Glomerular visceral epithelial cell (primary cell): Measurements from ENCODE around the gene COL23A1.
"Not testable (repeated sequence)": the region's sequence is repeated elsewhere in the genome, so short reads cannot be mapped to it uniquely, and the experiment has no call there.

Experiments
- DNase-seq: peaks from one replicate; pipeline ENCODE4 v3.0.0-alpha.2; 2016; ENCODE audit errors: extremely low spot score

The COL23A1 gene

DNA sequence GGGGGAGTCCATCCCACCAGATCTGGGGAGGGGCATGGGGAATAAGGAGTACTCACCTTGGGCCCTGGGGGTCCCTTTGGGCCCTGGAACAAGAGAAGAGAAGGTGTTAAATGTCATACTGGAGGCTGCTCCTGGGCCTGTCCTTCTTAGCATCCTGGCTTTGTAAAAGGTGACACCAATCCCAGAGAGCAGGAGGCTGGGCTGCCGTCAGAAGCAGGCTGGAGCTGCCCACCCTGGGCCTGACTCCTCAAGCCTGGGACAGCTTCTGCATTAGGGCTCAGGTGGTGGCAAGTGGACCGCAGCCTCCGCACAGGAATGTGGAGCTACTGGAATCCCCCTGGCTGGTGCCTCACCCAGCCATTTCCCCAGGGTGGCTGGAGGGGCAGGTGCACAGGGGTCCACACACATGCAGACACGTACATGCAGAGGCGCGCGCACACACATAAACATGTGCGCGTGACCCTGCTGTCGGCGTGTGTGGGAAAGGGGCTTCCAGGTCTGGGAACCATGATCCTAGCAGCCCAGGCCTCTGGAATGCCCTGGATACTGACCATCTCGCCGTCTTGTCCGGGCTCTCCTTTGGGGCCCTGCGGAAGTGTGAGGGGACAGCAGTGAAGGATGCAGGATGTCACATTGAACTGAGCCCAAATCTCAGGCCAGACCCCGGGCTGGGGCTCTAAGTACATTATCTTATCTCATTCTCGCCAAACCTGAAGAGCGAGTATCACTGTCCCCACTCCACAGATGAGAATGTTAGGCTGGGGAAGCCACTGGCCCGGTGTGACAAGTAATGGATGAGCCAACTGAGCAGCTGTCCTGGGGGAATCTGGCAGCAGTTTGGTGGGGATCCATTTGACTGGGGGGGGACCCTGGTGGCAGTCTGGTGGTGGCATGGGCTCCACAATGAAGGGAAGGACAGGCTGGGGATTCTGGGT is 328.3 kb downstream of the COL23A1 start:
- DNase-seq, result no peak

DNA sequence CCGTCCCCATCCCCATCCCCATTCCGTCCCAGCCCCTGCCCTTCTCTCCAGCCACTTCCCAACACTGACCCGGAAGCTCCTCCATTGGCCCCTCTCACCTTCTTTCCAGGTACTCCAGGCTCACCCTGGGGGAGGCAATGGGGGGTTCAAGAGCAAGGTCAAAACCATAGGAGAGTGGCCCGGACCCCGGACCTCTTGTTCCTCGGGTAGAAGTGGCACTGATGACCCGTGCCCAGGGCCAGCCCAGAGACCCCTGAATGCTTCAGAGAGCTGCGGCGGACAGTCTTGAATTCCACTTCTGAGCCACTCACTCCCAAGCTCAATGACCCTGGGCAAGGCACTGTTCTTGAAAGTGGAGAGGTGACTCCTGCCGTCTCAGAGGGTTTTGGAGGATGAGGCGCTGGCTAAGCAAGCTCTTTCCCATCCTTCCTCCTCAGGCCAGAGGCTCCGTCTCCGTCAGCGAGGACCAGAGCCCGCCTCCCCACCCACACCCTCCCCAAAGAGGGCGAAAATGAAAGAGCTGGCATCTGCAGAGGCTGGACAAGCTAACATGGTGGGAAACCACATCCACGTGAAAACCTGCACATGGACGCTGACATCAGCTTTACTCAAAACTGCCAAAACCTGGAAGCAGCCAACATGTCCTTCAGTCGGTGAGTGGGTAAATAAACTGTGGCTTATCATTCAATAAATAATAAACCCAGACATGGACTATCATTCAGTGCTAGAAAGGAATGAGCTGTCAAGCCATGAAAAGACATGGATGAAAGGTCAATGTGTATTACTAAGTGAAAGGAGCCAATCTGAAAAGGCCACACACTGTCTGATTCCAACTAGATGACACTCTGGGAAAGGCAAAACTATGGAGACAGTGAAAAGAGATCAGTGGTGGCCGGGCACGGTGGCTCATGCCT is 330.3 kb downstream of the COL23A1 start:
- no peak for DNase-seq

DNA sequence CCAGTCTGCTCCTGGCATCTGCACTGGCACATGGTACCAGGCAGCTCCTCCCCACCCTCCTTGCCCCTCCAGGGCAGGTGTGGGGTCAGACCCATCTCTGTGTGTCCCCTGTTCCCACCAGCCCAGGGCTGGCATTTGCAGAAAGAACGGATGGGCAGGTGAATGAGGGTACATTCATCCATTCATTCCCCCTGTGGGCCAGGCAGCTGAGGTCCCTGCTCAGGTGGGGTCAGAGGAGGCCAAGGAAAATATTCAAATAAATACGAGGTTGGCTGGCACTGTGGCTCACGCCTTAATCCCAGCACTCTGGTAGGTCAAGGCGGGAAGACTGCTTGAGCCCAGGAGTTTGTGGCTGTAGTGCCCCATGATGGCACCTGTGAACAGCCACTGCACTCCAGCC is 332.5 kb downstream of the COL23A1 start:
- no peak for DNase-seq

DNA sequence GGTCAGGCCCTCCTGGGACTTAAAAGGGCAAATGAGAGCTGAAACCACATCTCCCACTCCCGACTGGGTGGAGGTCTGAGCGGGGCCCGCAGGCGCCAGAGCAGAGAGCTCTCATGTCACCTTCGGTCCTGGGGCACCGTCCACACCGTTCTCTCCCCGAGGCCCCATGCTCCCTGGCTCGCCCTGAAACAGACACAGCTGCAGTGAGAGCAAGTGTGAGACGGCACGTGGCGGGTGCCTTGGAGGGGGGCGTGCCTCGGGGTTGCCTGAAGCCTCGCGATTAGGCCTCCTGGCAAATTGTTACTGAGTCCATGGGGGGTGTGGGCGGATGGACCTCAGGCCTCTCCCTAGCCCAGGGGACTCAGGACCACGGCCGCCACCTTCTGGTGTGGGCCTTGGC is 333.4 kb downstream of the COL23A1 start:
- DNase-seq, result no peak

DNA sequence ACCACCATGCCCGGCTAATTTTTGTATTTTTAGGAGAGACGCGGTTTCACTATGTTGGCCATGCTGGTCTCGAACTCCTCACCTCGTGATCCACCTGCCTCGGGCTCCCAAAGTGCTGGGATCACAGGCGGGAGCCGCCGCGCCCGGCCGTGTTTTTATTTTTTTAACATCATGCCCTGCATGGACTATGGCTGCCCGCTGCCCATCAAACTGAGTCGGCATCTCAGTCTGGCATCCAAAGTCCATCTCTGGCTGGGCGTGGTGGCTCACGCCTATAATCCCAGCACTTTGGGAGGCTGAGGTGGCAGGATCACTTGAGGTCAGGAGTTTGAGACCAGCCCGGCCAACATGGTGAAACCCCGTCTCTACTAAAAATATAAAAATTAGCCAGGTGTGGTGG is 336.6 kb downstream of the COL23A1 start:
- DNase-seq, result not testable (repeated sequence)

DNA sequence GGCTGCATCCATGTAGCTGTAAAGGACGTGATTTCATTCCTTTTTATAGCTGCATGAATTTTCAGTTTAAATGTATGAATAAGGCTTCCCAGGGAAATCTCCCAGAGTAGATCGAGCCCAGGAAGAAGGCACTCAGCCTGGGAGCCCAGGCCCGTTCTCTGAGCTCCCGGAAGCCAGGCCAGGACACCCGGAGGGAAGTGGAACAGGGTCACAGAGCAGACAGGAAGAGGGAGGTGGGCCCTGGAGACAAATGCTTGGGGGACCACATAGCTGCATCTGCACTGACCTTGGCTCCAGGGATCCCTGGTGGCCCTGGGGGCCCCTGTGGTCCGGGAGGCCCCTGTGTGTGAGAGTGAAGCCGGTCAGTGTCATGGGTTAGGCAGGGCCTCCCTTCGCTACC is 337.9 kb downstream of the COL23A1 start:
- no peak for DNase-seq

DNA sequence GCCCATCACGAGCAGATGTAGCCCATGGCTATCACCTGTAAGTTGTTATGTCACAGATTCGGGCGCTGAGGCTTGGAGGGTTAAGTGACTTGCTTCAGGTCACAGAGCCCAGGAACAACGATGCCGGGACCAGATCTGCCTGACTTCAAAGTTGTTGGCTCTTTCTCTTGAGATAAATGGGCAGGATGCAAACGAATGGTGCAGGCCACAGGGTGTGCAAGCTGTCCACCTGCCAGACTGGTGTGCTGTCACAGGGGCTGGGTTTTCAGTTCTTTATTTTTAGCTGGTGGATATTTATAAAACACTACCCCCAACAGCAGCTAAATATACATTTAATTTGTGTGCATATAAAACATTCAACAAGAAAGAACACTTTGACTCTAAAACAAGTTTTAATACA is 339.9 kb downstream of the COL23A1 start:
- no peak for DNase-seq

DNA sequence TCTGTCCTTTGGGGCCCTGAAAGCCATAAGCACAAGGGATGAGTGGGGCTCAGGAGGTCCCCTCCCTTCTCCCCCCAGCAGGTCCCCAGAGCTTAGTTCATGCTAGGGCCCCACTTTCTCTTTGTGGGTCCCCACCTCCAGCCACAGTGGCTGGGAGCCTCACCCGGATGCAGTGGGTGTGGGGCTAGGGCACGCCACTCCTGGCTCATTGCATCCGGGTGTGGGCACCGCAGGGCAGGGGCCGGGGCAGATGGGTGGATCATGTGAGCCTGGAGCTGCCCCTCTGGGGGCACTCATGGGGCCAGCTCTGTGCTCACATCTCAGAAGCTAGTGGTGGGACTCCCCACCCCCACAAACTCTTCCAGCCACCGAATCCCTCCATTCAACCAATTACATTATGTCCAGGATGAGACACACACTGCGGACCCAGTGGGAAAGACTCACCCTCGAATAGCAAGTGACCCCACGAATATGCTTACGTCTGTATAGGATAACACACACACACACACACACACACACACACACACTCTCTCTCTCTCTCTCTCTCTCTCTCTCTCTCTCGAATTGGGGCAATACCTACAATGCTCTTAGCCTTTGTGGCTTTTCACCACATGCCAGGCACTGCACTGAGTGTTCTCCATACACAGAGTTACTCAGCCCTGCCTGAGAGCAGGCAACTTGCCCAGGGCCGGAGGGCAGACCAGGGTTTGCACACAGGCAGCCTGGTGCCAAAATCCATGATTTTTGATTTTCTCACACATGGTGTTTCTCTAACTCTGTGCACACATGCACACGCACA is 340.8 kb downstream of the COL23A1 start:
- no peak for DNase-seq

DNA sequence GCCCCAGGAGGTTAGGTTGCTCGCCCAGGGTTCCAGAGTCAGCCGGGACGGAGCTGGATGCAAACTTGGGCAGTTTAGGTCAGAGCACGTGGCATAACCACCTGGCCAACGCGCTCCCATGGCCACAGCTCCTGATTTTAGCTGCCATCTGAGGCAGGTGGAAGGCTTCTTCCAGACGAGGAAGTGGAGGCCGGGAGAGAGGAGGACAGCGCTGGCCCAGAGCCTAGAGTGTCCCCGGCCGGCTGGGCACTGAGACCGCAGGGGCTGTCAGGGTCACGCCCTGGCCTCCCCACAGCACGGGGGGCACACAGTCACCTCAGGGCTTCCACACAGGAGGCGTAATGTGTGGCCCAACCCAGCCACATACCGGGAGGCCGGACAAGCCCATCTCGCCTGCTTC is 341.4 kb downstream of the COL23A1 start:
- DNase-seq, result no peak

DNA sequence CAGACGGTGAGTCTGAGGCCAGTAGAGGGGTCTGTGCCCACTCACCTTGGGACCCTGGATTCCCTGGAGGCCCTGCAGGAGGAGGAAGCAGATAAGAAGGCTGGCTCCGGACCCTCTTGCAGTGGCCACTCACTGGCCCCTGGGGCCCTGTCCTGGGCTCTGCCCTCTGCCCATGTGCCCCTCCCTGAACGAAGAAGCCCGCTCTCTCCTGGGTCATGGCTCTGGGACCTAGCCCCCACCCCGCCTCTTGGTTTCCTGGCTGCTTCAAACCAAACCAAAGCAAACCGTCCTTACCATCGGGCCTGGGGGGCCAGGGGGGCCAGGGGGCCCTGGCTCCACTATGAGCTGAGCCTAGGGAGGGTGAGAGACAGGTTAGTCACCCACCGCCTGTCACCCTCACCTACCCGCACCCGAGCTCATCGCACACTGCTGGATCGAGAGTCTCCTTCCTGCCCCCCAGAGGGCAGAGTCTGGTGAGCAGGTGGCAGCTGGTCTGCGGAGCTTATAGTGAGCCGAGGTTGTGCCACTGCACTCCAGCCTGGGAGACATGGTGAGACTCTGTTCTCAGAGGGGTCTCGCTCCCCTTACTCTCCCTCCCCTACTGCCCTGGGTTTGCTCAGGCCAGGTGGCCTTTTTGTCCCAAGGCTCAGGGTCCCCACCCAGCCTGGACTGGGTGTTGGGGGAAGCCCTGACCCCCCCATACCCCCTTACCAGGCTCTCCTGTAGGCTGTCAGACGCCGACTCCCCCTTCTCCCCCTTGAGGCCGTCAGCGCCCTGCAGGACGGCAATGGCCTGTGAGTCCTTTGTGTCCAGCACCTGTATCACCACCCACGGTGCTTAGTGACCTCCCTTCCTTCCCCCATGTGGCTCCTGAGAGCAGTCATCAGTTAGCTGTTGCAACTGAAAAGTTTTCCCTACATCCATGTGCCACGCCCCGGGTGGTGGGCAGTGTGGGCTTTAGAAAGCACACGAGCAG is 342.4 kb downstream of the COL23A1 start:
- no peak for DNase-seq

DNA sequence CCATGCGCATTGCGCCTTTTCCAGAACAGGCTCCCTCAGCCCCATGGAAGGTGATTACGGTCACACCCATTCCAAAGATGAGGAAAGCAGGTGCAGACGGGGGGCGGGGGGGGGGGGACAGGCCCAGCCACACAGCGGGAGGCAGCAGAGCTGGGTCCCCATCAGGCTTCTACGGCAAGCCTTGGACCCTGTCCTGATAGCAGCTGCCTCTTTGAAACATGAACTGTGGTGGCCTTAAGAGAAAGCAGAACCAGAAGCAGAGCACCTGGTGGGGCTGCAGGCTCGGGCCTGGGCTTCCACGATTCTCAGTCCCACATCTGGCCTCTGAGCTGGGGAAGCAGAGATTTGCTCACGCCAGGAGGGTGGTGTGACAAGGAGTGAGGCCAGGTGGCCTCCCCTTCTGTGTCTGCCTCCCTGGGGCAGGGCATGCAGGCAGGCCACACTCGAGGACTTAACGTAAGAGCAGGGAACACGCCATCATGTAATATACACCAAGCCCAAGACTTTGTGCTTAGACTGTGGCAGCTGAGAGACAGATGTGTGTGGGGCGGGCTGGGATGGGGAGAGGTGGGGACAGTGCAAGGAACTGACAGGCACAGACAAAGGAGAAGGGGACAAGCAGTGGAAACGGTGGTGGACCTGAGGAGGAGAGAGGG is 343.4 kb downstream of the COL23A1 start:
- DNase-seq, result no peak

DNA sequence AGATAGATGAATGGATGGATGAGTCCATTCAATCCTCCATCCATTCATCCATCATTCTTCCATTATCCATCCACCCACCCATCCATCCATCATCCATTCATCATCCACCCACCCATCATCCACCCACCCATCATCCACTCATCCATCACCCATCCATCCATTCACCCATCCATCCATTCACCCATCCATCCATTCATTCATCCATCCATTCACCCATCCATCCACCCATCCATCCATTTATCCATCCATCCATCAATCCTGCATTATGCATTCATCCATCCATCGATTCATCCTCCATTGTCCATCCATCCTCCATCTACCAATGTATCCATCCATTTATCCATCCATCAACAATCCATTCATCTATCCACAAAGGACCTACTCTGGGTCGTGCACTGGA is 344.8 kb downstream of the COL23A1 start:
- DNase-seq, result no peak

DNA sequence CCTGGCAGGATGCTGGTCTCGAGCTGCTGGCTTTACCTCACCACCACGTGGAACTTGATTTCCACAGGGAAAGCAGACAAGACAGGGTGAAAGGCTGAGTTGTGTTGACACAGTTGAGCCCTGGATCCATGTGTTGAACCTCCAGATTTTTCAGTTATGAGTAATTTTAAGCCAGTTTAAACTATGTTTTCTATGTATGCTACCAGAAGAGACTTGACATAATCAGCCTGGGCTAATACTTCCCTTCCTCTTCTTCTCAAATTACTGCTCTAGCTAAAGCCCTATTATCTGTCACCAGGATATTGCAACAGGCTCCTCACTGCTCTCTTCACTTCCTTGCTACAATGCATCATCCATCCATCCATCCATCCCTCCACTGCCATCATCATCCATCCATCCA is 345.6 kb downstream of the COL23A1 start:
- no peak for DNase-seq

DNA sequence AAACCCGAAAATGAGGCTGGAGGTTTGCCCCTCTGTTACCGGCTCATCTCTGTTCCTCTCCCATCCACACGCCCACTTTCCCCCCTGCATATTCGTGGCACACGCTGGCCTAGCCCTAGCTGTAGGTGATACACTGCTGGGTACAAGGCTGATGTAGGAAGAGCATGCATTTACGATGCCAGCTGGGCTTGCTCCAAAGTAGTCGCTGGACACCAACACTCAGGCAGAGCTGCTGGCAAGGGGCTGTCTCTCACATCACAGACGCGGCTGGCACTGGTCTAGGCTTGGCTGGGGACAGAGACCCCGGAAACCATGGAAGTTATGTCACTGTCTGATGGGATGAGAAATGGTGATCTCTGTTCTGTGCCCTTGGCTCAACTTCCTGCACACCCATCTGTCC is 347.8 kb downstream of the COL23A1 start:
- DNase-seq, result no peak

DNA sequence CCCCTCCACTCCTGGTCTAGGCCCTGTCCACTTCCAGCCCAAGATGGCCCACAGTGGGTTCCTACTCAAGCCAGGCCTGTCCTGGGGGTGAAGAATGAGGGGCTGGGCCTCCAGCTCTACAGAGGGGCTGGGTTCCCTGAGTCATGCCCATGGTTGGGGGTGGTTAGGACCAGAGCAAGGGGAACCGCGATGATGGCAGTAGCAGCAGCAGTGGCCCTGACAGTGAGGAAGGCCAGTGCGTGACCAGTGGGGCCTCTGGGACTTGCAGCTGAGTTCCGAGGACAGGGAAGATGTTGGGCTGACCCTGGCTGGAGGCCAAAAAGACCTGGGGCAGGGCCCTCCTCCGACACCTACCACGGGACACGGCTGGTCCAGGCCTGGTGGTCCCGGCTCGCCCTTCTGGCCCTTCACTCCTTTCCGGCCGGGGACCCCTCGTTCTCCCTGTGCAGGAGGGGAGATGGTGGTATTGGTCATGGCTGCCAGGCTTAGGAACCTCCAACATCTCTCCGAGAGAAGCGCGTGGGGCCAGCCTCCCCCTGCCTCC is 348.4 kb downstream of the COL23A1 start:
- DNase-seq, result no peak

DNA sequence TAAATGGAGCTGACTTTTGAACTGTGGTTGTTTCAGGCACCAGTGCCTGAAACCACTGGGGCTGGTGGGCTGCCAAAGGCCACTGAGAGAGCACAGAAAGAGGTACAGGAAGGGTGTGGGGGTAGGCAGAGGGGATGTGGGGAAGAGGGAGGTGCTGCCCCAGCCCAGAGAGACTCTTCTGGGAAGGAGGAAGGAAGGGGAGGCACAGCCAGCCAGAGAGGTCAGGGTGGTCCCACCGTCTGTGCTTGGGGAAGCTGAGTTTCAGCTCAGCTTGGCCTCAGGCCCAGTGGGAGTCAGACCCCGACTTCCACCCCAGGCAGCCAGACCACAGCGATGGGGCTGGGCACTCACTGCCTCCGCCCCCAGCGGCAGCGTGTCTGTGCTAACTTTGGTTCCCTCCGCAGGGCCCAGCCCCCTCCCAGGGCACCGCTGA is 348.9 kb downstream of the COL23A1 start:
- DNase-seq, result no peak

DNA sequence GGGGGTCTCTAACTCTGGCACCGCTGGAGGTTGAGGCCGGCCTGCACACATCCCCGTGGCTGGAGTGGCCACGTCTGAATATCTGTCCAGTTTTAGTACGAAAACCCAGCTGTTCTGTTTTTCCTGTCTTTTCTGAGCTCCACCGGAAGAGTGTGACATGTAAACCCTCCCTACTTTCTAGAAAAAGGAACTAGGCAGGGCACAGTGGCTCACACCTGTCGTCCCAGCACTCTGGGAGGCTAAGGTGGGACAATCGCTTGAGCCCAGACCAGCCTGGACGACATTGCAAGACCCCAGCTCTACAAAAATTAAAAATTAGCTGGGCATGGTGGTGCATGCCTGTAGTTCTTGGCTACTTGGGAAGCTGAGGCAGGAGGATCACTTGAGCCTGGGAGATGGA is 349.4 kb downstream of the COL23A1 start:
- DNase-seq, result no peak

DNA sequence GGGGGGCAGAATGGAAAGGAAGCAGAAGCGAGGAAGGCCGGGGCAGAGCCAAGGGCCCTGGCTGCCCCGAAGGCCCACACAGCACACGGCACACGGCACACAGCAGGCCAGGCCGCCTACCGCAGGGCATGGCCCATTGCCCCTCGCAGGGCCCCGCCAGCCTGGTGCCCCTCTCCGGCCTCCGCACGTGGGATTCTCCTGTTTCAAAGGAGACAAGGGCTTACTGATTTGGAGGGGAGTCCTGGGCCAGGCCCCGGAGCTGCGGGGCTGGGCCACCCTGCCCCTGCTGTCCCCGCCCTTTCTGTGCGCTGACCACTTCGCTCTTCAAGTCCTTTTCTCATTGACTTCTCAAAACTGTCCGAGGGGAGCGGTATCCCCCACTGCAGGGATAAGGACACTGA is 349.9 kb downstream of the COL23A1 start:
- no peak for DNase-seq

DNA sequence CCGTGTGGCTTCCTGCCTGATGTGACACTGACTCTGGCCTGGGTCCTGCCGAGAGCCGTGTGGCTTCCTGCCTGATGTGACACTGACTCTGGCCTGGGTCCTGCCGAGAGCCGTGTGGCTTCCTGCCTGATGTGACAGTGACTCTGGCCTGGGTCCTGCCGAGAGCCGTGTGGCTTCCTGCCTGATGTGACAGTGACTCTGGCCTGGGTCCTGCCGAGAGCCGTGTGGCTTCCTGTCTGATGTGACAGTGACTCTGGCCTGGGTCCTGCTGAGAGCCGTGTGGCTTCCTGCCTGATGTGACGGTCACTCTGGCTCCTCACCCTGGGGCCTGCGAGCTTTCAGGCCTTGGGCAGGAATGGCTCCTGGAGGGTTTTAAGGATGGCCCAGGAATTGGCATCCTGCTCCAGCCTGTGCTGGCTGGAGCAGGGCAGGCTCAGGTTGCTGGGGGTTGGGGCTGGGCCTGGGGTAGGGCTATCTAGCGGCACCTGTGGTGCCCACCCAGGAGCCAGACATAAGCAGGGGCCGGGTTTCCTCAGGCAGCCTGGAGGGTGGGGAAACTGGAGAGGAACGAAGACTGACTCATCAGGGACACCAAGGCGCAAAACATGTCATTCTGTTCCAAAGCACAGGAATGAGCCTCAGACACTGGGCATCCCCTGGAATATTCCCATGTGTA is 350.4 kb downstream of the COL23A1 start:
- DNase-seq, result not testable (repeated sequence)
